Hematopoietic multipotent progenitor cell treated with erythropoietin and hydrocortisone succinate and interleukin-3 and kit ligand, for 8 days (in vitro differentiated cells): ENCODE results near the gene GNPNAT1.
"Not testable (repeated sequence)": the region's sequence is repeated elsewhere in the genome, so short reads cannot be mapped to it uniquely, and the experiment has no call there.

ENCODE experiments used
- DNase-seq: peaks from one replicate; pipeline ENCODE4 v3.0.0-alpha.2; 2015

Gene GNPNAT1

DNA sequence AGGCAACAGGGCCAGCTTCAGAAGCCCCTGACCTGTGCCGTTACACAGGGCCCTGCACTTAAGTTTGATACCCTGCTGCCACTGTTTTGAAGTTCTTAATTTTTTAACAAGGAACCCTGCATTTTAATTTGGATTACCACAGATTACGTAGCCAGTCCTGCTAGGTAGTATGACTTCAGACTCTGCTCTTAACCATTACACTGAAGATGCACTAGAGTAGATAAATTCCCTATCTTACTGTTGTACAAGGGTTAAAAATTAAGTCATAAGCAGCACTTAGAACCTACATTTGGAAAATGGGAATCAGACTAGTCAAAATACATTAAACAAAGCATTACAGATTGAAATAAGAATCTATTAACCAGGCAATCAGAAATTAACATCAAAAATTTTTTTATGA lies 2.3 kb downstream of the GNPNAT1 start:
- DNase-seq, result no peak

DNA sequence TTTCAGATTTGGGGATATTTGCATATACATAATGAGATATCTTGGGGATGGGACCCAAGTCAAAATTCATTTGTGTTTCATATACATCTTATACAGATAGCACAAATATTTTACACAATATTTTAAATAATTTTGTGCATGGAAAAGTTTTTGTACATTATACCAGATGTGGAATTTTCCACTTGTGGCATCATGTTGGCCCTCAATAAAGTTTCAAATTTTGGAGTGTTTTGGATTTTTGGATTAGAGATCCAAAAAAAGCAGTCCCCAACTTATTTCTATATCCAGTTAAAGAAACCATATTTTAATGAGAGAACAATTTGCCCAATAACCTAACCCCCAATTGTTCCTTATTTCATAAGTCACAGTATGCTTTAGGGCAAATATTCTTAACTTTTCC lies 4.5 kb downstream of the GNPNAT1 start:
- no peak for DNase-seq

- no peak for DNase-seq
Observed at GRCh38 chr14:52783206-52783605, 8.2 kb downstream of the GNPNAT1 start.

- DNase-seq, result no peak
Observed at GRCh38 chr14:52781629-52782028, 9.8 kb downstream of the GNPNAT1 start.

DNA sequence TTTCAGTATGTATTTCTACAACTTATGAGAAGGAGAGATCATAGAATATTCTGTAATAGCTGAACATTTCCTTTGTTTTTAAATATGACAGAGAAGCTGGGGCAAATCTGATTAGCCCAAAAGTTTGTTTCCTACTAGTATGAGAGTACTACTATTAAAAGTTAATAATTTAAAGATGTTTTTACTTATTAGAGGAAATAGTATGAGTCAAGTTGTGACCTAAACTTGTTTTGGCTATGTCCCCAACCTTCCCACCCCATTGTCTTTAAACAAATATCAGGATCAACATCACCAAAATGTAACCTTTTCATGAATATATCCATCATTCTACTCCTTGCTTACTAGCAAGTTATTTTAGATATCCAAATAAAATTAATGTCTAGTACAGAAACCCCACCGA lies 10.5 kb downstream of the GNPNAT1 start:
- DNase-seq, result no peak

- no peak for DNase-seq
Observed at GRCh38 chr14:52778702-52779101, 12.7 kb downstream of the GNPNAT1 start.

DNA sequence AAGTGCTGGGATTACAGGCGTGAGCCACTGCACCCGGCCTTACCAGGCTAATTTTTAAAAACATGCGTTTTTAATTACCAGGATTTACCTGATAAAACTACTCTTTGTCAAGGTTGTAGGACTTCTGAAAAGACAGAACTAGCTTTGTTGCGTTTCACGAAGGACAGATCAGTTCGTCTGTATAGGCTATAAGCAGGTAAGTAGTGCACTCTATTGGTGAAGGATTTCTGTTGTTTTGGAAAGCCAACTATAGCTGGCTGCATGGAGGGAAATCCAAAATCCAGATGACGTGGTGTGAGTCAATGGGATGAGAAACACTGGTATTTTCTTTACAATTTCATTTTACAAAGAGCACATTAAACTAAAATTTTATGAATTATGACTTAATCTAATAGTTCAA lies 14.6 kb downstream of the GNPNAT1 start:
- DNase-seq, result no peak

GRCh38 chr14:52769887-52770286 lies 21.5 kb downstream of the GNPNAT1 start:
- no peak for DNase-seq

GRCh38 chr14:52767058-52767833 lies 24.2 kb downstream of the GNPNAT1 start:
- DNase-seq, result no peak

DNA sequence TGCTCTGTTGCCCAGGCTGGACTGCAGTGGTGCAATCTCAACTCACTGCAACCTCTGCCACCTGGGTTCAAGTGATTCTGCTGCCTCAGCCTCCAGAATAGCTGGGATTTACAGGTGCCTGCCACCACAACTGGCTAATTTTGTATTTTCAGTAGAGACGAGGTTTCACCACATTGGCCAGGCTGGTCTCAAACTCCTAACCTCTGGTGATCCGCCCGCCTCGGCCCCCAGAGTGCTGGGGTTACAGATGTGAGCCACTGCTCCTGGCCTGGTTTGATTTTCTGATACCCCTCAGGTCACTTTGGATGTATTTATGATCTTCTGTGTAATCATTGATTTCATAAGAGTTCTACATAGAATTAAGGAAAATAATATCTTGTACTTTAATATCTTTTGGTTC lies 28.5 kb downstream of the GNPNAT1 start:
- not testable (repeated sequence) for DNase-seq

GRCh38 chr14:52759145-52759544 lies 32.3 kb downstream of the GNPNAT1 start:
- no peak for DNase-seq

- no peak for DNase-seq
Observed at GRCh38 chr14:52755607-52756316, 35.6 kb downstream of the GNPNAT1 start.

DNA sequence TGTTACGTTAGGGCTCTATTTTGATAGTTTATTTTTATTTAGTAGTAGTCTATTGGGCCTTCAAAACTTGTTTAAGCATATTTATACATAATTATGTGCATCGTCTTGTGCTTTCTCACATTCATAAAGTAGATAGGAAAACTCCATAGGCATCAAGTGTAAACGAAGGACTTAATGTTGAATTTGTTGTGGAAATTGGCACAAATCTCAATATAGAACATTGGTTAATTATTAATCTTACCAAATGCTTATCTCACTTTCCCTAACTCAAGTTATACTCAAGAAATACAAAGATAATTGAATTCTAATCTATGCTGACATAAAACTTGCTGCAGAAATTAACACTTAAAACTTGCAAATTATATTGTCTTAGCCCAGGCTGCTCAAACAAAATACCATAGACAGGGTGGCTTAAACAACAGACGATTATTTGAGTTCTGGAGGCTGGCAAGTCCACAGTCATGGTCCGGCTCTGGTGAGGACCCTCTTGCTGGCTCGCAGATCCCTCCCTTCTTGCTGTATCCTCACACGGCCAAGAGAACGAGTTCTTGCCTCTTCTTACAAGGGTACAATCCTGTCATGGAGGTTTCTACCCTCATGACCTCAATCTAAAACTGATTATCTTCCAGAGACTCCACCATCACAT lies 42.6 kb downstream of the GNPNAT1 start:
- no peak for DNase-seq

- peak; percentile 35 for DNase-seq
Observed at GRCh38 chr14:52741865-52742264, 49.5 kb downstream of the GNPNAT1 start.

DNA sequence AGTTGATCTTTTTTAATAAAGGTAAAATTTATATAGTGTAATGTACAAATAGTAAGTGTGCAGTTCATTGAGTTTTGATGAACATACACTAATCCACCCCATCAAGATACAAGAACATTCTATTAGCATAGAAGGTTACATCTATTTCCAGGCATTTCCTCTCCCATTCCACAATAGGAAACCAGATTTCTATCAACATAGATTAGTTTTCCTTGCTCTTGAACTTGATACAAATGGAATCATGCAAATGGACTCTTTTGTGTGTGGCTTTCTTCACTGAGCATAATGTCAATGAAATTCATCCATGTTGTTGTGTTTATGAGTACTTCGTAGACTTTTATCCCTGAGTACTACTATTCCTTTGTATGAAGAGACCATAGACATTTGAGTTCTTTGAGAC lies 50.7 kb downstream of the GNPNAT1 start:
- no peak for DNase-seq

DNA sequence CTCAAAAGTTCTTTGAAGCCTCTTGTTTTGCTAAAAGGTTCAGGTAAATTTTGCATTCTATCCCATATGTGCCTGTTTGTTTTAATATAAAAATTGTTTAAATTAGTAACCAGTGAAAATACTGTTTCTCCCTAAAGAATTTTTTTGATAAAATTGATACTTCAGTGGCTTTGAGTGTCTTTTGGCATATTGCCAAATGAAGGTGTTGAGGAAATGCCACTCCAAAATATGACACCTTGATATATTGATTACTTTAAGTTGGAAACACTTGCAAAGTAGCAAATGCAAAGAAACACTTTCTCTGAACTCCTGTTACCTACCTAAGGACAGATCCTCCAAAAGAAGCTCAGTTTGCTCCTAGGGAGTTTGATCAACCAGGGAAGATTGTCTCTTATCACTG lies 53.0 kb downstream of the GNPNAT1 start:
- DNase-seq, result peak; percentile 53

- peak; percentile 30 for DNase-seq
Observed at GRCh38 chr14:52735921-52736489, 55.4 kb downstream of the GNPNAT1 start.

DNA sequence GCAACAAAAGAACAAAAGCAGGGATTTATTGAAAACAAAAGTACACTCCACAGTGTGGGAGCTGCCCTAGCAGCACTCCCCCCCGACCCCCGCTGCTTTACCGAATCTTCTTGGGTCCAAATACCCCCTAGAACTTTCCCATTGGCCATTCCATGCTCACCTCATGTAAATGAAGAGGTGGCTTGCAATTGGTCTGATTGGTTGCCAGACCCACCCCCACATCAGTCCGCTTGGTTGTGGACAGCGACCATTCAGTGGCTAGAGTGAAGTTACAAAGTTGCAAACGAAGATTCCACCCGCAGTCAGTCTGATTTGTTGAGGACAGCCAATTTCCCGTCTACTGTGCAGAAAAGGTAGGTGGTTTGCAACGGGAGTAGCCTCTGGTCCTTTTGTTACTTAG lies 57.6 kb downstream of the GNPNAT1 start:
- no peak for DNase-seq

DNA sequence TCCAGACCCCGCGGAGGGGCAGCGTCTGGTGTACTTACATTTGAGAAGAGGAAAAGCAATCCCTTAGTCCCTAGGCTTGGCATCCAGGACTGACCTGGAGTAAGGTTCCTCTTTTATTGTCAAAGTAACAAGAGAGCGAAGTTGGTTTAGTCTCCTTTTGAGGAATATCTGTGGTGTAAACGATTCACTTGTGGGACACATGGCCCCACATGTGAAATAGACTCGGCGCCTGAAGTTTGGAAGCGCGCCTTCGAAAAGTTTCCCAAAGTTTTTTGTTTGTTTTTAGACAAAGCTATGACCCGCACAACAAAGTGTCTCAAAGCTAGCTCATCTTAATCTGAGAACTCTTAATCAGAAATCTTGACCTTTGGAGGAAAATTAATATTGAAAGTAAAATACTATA lies 60.7 kb downstream of the GNPNAT1 start:
- peak; percentile 48 for DNase-seq

- peak; percentile 97 for DNase-seq
Observed at GRCh38 chr14:52729925-52730708, 61.3 kb downstream of the GNPNAT1 start, which contains the start of gene STYX. Gene STYX (plus strand): TSS chr14:52730166. CDS start chr14:52730475, 309 bp downstream.

- no peak for DNase-seq
Observed at GRCh38 chr14:52729585-52729924, 61.9 kb downstream of the GNPNAT1 start.

DNA sequence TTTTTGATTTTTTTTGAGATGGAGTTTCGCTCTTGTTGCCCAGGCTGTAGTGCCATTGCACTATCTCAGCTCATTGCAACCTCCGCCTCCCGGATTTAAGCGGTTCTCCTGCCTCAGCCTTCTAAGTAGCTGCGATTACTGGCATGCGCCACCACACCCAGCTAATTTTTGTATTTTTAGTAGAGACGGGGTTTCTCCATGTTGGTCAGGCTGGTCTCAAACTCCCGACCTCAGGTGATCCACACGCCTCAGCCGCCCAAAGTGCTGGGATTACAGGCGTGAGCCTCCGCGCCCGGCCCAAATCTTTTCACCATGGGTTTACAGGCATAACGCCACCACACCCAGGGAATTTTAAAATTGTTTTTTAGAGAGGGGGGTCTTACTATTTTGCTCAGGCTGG lies 62.4 kb downstream of the GNPNAT1 start:
- not testable (repeated sequence) for DNase-seq

DNA sequence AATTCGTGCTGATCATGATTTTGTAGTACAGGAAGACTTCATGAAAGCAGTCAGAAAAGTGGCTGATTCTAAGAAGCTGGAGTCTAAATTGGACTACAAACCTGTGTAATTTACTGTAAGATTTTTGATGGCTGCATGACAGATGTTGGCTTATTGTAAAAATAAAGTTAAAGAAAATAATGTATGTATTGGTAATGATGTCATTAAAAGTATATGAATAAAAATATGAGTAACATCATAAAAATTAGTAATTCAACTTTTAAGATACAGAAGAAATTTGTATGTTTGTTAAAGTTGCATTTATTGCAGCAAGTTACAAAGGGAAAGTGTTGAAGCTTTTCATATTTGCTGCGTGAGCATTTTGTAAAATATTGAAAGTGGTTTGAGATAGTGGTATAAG lies 63.9 kb downstream of the GNPNAT1 start:
- DNase-seq, result not testable (repeated sequence)
